Esophagus squamous epithelium (tissue), 4 donors: ENCODE measurements around the gene DGKD.

Experiments
- CTCF ChIP-seq, 6 experiments: fragments of 450-650 bp in 4 of 6; fragments of 200-600 bp in 2 of 6; sonication (generic) in 2 of 6; IDR thresholded peaks; one replicate each; pipeline ENCODE4 v1.5.1; 2016 to 2019; ENCODE audit warnings: antibody characterized with exemption in 6 of 6, mild to moderate bottlenecking in 4 of 6, moderate library complexity in 4 of 6
- POLR2A ChIP-seq, 4 donors: fragments of 450-650 bp; IDR thresholded peaks; one replicate each; pipeline ENCODE4 v1.6.1; 2017; ENCODE audit warnings: antibody characterized with exemption in 4 of 4, mild to moderate bottlenecking in 4 of 4, moderate library complexity in 3 of 4

- TF ChIP-seq CTCF (IDR thresholded peaks at IDR 0.05): no peak
- no peak for TF ChIP-seq POLR2A (IDR thresholded peaks at IDR 0.05)
Measured at GRCh38 chr2:233332125-233332524, 22.2 kb upstream of the DGKD start.
